Neural cell (in vitro differentiated cells): Measurements from ENCODE around the gene STIM2. TPM values are rescaled to one million over a fixed set of nuclear protein-coding genes. Genes with fewer than 3 reads are reported as not detected.

Experiments used
- H2AFZ ChIP-seq: fragments of 200-600, 300-800 bp; sonication (generic), shearing (Covaris generic); 2 replicates; pipeline ENCODE4 v1.6.0; 2014; ENCODE audit warnings: low read depth, mild to moderate bottlenecking, antibody characterized with exemption, low read length, moderate library complexity
- H3F3A ChIP-seq: fragments of 200-600 bp; shearing (Covaris generic); 2 replicates; pipeline ENCODE4 v1.6.1; 2016; ENCODE audit warnings: mild to moderate bottlenecking, moderate library complexity, mixed read lengths, antibody characterized with exemption, low read length; ENCODE audit not compliant: insufficient read depth, poor library complexity, severe bottlenecking
- H3K27ac ChIP-seq: fragments of 200-600, 300-800 bp; sonication (generic), shearing (Covaris generic); 2 replicates; pipeline ENCODE4 v1.5.1; 2014; ENCODE audit warnings: mild to moderate bottlenecking, low read length, moderate library complexity
- H3K27me3 ChIP-seq: fragments of 300-800, 200-600 bp; sonication (generic), shearing (Covaris generic); 2 replicates; pipeline ENCODE4 v1.6.0; 2014; ENCODE audit warnings: mild to moderate bottlenecking, low read depth, low read length, moderate library complexity; ENCODE audit not compliant: insufficient read depth
- H3K36me3 ChIP-seq: fragments of 300-800, 200-600 bp; sonication (generic), shearing (Covaris generic); 2 replicates; pipeline ENCODE4 v1.5.1; 2014; ENCODE audit warnings: mild to moderate bottlenecking, antibody characterized with exemption, low read length, moderate library complexity; ENCODE audit not compliant: insufficient read depth
- H3K4me2 ChIP-seq: fragments of 300-800, 200-600 bp; sonication (generic), shearing (Covaris generic); 2 replicates; pipeline ENCODE4 v1.6.0; 2014; ENCODE audit warnings: mild to moderate bottlenecking, low read length
- H3K4me3 ChIP-seq: fragments of 300-800, 200-600 bp; sonication (generic), shearing (Covaris generic); 2 replicates; pipeline ENCODE4 v1.5.1; 2014; ENCODE audit warnings: mild to moderate bottlenecking, low read length, moderate library complexity
- H3K79me2 ChIP-seq: fragments of 200-600 bp; shearing (Covaris generic); replicated peaks from 2 replicates; pipeline ENCODE4 v1.6.0; 2014; ENCODE audit warnings: mild to moderate bottlenecking, low read length, moderate library complexity; ENCODE audit not compliant: insufficient read depth
- H3K9ac ChIP-seq: fragments of 300-800, 200-600 bp; sonication (generic), shearing (Covaris generic); 2 replicates; pipeline ENCODE4 v1.6.1; 2016; ENCODE audit warnings: mild to moderate bottlenecking, low read length, mixed read lengths
- H3K9me2 ChIP-seq: fragments of 200-600 bp; shearing (Covaris generic); 2 replicates; pipeline ENCODE4 v1.6.1; 2016; ENCODE audit warnings: mild to moderate bottlenecking, low read length, mixed read lengths; ENCODE audit not compliant: insufficient read depth
- H3K9me3 ChIP-seq: fragments of 200-600, 300-800 bp; sonication (generic), shearing (Covaris generic); 2 replicates; pipeline ENCODE4 v1.6.1; 2016; ENCODE audit warnings: mild to moderate bottlenecking, mixed run types, low read length, moderate library complexity, mixed read lengths
- H4K20me1 ChIP-seq: fragments of 200-600 bp; shearing (Covaris generic); 2 replicates; pipeline ENCODE4 v1.6.1; 2016; ENCODE audit warnings: mild to moderate bottlenecking, mixed run types; ENCODE audit not compliant: insufficient read depth
- EP300 ChIP-seq: fragments of 450-650 bp; conservative IDR thresholded peaks from 2 replicates; pipeline ENCODE4 v1.6.1; 2014; ENCODE audit warnings: antibody characterized with exemption, mild to moderate bottlenecking, moderate library complexity; ENCODE audit not compliant: poor library complexity, severe bottlenecking
- EZH2 ChIP-seq: fragments of 200-600, 300-800 bp; shearing (Covaris generic), sonication (generic); IDR thresholded peaks from 2 replicates; pipeline ENCODE4 v1.6.1; 2014; ENCODE audit warnings: antibody characterized with exemption, low read length, borderline replicate concordance, mild to moderate bottlenecking; ENCODE audit not compliant: insufficient read depth, poor library complexity, severe bottlenecking
- MXI1 ChIP-seq: fragments of 450-650 bp; conservative IDR thresholded peaks from 2 replicates; pipeline ENCODE4 v1.6.1; 2014; ENCODE audit warnings: antibody characterized with exemption, mild to moderate bottlenecking; ENCODE audit not compliant: poor library complexity, severe bottlenecking
- POLR2AphosphoS5 ChIP-seq: IDR thresholded peaks from 2 replicates; pipeline ENCODE4 v1.6.1; 2012
- RAD21 ChIP-seq: fragments of 450-650 bp; conservative IDR thresholded peaks from 2 replicates; pipeline ENCODE4 v1.6.1; 2014; ENCODE audit warnings: antibody characterized with exemption, mild to moderate bottlenecking, moderate library complexity
- SMC3 ChIP-seq: fragments of 450-650 bp; conservative IDR thresholded peaks from 2 replicates; pipeline ENCODE4 v1.6.1; 2014; ENCODE audit warnings: antibody characterized with exemption, mild to moderate bottlenecking, moderate library complexity; ENCODE audit not compliant: poor library complexity
- TAF1 ChIP-seq: IDR thresholded peaks from 2 replicates; pipeline ENCODE4 v1.6.1; 2012; ENCODE audit warnings: low read depth
- polyA plus RNA-seq: library from polyadenylated mRNA; depleted of rRNA; stranded (reverse); fragments of >200 nt; gene quantifications from 2 replicates; pipeline ENCODE4 v1.2.3, GENCODE V29; 2014
- TF ChIP-seq, protein P1 (sequence below): fragments of 450-650 bp; IDR thresholded peaks from 2 replicates; pipeline ENCODE4 v1.5.1; 2014; ENCODE audit warnings: antibody characterized with exemption, mild to moderate bottlenecking, moderate library complexity; ENCODE audit not compliant: poor library complexity, severe bottlenecking
- TF ChIP-seq, protein P2 (sequence below): IDR thresholded peaks from 2 replicates; pipeline ENCODE4 v1.6.1; 2012; ENCODE audit warnings: borderline replicate concordance

STIM2 gene
- polyA plus RNA-seq, 1 donor from 2014 or later, result 25.3 TPM

GRCh38 chr4:27055221-27055760 is 194.7 kb downstream of the STIM2 start:
- Histone ChIP-seq H3K27ac (no peak overlapping the region), H3K36me3 (no peaks in the 10 kb centered on the region), H3K9ac (no peak overlapping the region), H2AFZ (no peak overlapping the region), H3K79me2 (no peaks in the 10 kb centered on the region), H4K20me1 (no peaks in the 10 kb centered on the region), H3K4me2 (no peak overlapping the region), H3K9me2 (no peaks in the 10 kb centered on the region), H3K9me3 (no peaks in the 10 kb centered on the region), H3K27me3 (no peaks in the 10 kb centered on the region), H3K4me3 (no peak overlapping the region), H3F3A (no peaks in the 10 kb centered on the region)
- TF ChIP-seq RAD21 (no peak), POLR2AphosphoS5 (no peak), SMC3 (no peak), MXI1 (no peak), EP300 (no peak), TAF1 (no peak), EZH2 (no peak)
- TF ChIP-seq, protein P1, sequence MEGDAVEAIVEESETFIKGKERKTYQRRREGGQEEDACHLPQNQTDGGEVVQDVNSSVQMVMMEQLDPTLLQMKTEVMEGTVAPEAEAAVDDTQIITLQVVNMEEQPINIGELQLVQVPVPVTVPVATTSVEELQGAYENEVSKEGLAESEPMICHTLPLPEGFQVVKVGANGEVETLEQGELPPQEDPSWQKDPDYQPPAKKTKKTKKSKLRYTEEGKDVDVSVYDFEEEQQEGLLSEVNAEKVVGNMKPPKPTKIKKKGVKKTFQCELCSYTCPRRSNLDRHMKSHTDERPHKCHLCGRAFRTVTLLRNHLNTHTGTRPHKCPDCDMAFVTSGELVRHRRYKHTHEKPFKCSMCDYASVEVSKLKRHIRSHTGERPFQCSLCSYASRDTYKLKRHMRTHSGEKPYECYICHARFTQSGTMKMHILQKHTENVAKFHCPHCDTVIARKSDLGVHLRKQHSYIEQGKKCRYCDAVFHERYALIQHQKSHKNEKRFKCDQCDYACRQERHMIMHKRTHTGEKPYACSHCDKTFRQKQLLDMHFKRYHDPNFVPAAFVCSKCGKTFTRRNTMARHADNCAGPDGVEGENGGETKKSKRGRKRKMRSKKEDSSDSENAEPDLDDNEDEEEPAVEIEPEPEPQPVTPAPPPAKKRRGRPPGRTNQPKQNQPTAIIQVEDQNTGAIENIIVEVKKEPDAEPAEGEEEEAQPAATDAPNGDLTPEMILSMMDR, result no peak
- TF ChIP-seq, protein P2, sequence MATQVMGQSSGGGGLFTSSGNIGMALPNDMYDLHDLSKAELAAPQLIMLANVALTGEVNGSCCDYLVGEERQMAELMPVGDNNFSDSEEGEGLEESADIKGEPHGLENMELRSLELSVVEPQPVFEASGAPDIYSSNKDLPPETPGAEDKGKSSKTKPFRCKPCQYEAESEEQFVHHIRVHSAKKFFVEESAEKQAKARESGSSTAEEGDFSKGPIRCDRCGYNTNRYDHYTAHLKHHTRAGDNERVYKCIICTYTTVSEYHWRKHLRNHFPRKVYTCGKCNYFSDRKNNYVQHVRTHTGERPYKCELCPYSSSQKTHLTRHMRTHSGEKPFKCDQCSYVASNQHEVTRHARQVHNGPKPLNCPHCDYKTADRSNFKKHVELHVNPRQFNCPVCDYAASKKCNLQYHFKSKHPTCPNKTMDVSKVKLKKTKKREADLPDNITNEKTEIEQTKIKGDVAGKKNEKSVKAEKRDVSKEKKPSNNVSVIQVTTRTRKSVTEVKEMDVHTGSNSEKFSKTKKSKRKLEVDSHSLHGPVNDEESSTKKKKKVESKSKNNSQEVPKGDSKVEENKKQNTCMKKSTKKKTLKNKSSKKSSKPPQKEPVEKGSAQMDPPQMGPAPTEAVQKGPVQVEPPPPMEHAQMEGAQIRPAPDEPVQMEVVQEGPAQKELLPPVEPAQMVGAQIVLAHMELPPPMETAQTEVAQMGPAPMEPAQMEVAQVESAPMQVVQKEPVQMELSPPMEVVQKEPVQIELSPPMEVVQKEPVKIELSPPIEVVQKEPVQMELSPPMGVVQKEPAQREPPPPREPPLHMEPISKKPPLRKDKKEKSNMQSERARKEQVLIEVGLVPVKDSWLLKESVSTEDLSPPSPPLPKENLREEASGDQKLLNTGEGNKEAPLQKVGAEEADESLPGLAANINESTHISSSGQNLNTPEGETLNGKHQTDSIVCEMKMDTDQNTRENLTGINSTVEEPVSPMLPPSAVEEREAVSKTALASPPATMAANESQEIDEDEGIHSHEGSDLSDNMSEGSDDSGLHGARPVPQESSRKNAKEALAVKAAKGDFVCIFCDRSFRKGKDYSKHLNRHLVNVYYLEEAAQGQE, result no peak

DNA sequence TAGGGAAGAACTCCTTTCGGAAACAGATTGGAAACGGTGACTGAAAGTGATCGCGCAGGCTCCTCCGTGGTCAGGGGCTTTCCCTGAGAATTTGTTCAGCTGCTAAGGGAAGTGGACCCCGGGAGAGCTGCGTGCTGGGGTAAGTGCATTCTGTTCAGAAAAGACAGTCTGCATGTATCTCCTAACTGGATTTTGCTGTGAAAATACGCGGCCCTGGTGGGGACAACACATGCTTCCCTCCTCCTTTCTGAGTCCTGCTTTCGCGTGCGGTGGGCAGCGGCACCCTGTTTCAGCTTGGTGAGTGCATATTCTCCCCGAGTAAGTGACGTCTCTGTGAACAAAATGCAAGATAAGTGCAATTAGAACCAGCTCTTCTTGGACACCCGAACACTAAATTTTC is 195.6 kb downstream of the STIM2 start:
- Histone ChIP-seq H2AFZ (no peak overlapping the region), H3K79me2 (no peaks in the 10 kb centered on the region), H3K27ac (no peak overlapping the region), H3K9me2 (no peaks in the 10 kb centered on the region), H3F3A (no peaks in the 10 kb centered on the region), H4K20me1 (no peaks in the 10 kb centered on the region), H3K36me3 (no peaks in the 10 kb centered on the region), H3K4me3 (no peak overlapping the region), H3K4me2 (no peak overlapping the region), H3K9ac (no peak overlapping the region), H3K27me3 (no peaks in the 10 kb centered on the region), H3K9me3 (no peaks in the 10 kb centered on the region)
- TF ChIP-seq MXI1, result no peak
- no peak for TF ChIP-seq EZH2
- TF ChIP-seq, protein P2, result no peak
- TF ChIP-seq, protein P1, result no peak
- TF ChIP-seq RAD21, result no peak
- no peak for TF ChIP-seq SMC3
- no peak for TF ChIP-seq TAF1
- no peak for TF ChIP-seq POLR2AphosphoS5
- TF ChIP-seq EP300, result no peak
